Naive B cell (primary cell): ENCODE data around the gene RNF31. TPM values are rescaled to one million over a fixed set of nuclear protein-coding genes. Genes with fewer than 3 reads are reported as not detected.

Source experiments
- ATAC-seq, 2 donors: fragments of 150-1000 bp; cut with Tn5 transposase; 2 replicates each; pipeline ENCODE4 v1.10.0; 2021; ENCODE audit warnings: low read depth in 2 of 2, mild to moderate bottlenecking in 2 of 2, moderate library complexity in 2 of 2
- DNase-seq: peaks from one replicate; pipeline ENCODE4 v3.0.0; 2022
- H3K27ac Mint-ChIP-seq, 6 donors: one replicate each; pipeline ENCODE4 v1.8.0; 2020 to 2022; ENCODE audit warnings: mild to moderate bottlenecking in 6 of 6, mixed read lengths in 6 of 6, moderate library complexity in 5 of 6, inconsistent platforms in 2 of 6
- H3K27me3 Mint-ChIP-seq, 3 donors: one replicate each; pipeline ENCODE4 v1.8.0; 2021 to 2022; ENCODE audit warnings: mixed read lengths in 3 of 3, mild to moderate bottlenecking in 1 of 3
- H3K36me3 Mint-ChIP-seq, 2 donors: one replicate each; pipeline ENCODE4 v1.8.0; 2020 to 2022; ENCODE audit warnings: mixed read lengths in 2 of 2, inconsistent platforms in 1 of 2, mild to moderate bottlenecking in 1 of 2
- H3K4me1 Mint-ChIP-seq, 3 donors: one replicate each; pipeline ENCODE4 v1.8.0; 2020 to 2022; ENCODE audit warnings: mixed read lengths in 3 of 3, inconsistent platforms in 1 of 3, mild to moderate bottlenecking in 1 of 3, moderate library complexity in 1 of 3
- H3K4me3 Mint-ChIP-seq, 8 donors: one replicate each; pipeline ENCODE4 v1.8.0; 2020 to 2022; ENCODE audit warnings: mild to moderate bottlenecking in 8 of 8, mixed read lengths in 8 of 8, moderate library complexity in 8 of 8, inconsistent platforms in 2 of 8
- H3K9me3 Mint-ChIP-seq, 7 donors: one replicate each; pipeline ENCODE4 v1.8.0; 2020 to 2022; ENCODE audit warnings: mixed read lengths in 7 of 7, mild to moderate bottlenecking in 5 of 7, inconsistent platforms in 2 of 7, moderate library complexity in 1 of 7
- polyA plus RNA-seq, 6 donors: library from polyadenylated mRNA; unstranded; fragments of 300-500 nt; fragmentation: Illumina TruSeq; gene quantifications; one replicate each; pipeline ENCODE4 v1.2.3, GENCODE V29; 2021; ENCODE audit warnings: low read depth in 6 of 6

RNF31 gene
- polyA plus RNA-seq, 6 donors from 2014 or later, result 21.0 to 47.2 (median 32.1) TPM

- peaks cover 11 to 12% of the 10 kb centered on the region in 2 donors for H3K36me3 Mint-ChIP-seq
- H3K27ac Mint-ChIP-seq, result peak overlapping the region; percentile 88 to 97 (median 94)
- H3K4me3 Mint-ChIP-seq, result peak overlapping the region in 5 of 8 donors; percentile 15 to 82 (median 49)
- DNase-seq, result peak; percentile 20
- peaks cover 29 to 45% (median 30%) of the 10 kb centered on the region in 3 donors for H3K4me1 Mint-ChIP-seq
- H3K27me3 Mint-ChIP-seq, result no peaks in the 10 kb centered on the region
- no peaks in the 10 kb centered on the region for H3K9me3 Mint-ChIP-seq
- peak; percentile 92 to 93 for ATAC-seq
These were observed 23.6 kb upstream of the RNF31 start for GRCh38 chr14:24123424-24124417.

GRCh38 chr14:24126939-24127338, 20.4 kb upstream of the RNF31 start:
- no peak overlapping the region for H3K27ac Mint-ChIP-seq
- no peak for DNase-seq
- no peak for ATAC-seq
- H3K4me1 Mint-ChIP-seq, result peaks cover 30 to 51% (median 31%) of the 10 kb centered on the region in 3 donors
- no peaks in the 10 kb centered on the region for H3K9me3 Mint-ChIP-seq
- peaks cover 4 to 6% of the 10 kb centered on the region in 2 donors for H3K36me3 Mint-ChIP-seq
- no peak overlapping the region for H3K4me3 Mint-ChIP-seq
- H3K27me3 Mint-ChIP-seq, result no peaks in the 10 kb centered on the region

GRCh38 chr14:24127673-24128072, 19.6 kb upstream of the RNF31 start:
- Mint-ChIP-seq H3K4me3 (peak overlapping the region in 2 of 8 donors; percentile 8 to 36), H3K36me3 (peaks cover 3 to 4% of the 10 kb centered on the region in 2 donors), H3K9me3 (no peaks in the 10 kb centered on the region), H3K27ac (peak overlapping the region in 3 of 6 donors; percentile 52 to 66 (median 57)), H3K27me3 (no peaks in the 10 kb centered on the region), H3K4me1 (peaks cover 31 to 49% (median 34%) of the 10 kb centered on the region in 3 donors)
- ATAC-seq (no peak), DNase-seq (no peak)

- no peaks in the 10 kb centered on the region for H3K9me3 Mint-ChIP-seq
- H3K27ac Mint-ChIP-seq, result no peak overlapping the region
- no peak for ATAC-seq
- no peaks in the 10 kb centered on the region for H3K36me3 Mint-ChIP-seq
- no peaks in the 10 kb centered on the region for H3K27me3 Mint-ChIP-seq
- no peak overlapping the region for H3K4me3 Mint-ChIP-seq
- peaks cover 15 to 35% (median 22%) of the 10 kb centered on the region in 3 donors for H3K4me1 Mint-ChIP-seq
- DNase-seq, result no peak
These were observed 17.8 kb upstream of the RNF31 start for GRCh38 chr14:24129410-24129998.

DNA sequence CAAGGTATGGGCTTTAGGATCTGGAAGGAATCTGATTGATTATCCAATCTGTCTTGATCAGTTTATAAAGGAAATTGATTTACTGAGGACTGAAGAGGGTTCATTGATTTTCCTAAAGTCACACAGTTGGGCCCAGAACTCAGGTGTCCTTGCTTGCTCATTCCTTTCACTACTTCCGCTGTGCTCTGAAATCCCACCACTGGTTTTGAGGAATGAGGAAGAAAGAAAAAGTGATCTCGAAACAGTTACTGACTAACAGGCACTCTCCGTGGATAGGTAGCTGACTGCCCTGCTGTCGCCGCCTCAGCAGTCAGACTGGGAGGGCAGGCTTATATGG, 16.9 kb upstream of the RNF31 start, which contains the start of gene FITM1:
Gene FITM1, plus strand, starts transcription at position 280 of the 337 bp plus-strand sequence. CDS start 905 bp downstream, outside the sequence.
- peak within 1 kb of the TSS in 1 of 6 donors; percentile 78 for H3K27ac Mint-ChIP-seq
- H3K4me1 Mint-ChIP-seq, result peaks cover 20 to 34% (median 26%) of the 10 kb centered on the region in 3 donors
- H3K27me3 Mint-ChIP-seq, result no peaks in the 10 kb centered on the region
- H3K36me3 Mint-ChIP-seq, result no peaks in the 10 kb centered on the region
- DNase-seq (no peak), ATAC-seq (no peak)
- H3K4me3 Mint-ChIP-seq, result peak within 1 kb of the TSS in 1 of 8 donors; percentile 15
- H3K9me3 Mint-ChIP-seq, result no peaks in the 10 kb centered on the region

GRCh38 chr14:24130717-24131548, 16.4 kb upstream of the RNF31 start:
- Mint-ChIP-seq H3K27ac (peak overlapping the region in 1 of 6 donors; percentile 54), H3K4me3 (peak overlapping the region in 1 of 8 donors; percentile 15), H3K4me1 (peaks cover 24 to 36% (median 29%) of the 10 kb centered on the region in 3 donors), H3K36me3 (no peaks in the 10 kb centered on the region), H3K27me3 (no peaks in the 10 kb centered on the region), H3K9me3 (no peaks in the 10 kb centered on the region)
- DNase-seq (no peak), ATAC-seq (no peak)

GRCh38 chr14:24131549-24131966, 15.7 kb upstream of the RNF31 start:
- Mint-ChIP-seq H3K27ac (no peak overlapping the region), H3K9me3 (no peaks in the 10 kb centered on the region), H3K36me3 (no peaks in the 10 kb centered on the region), H3K27me3 (no peaks in the 10 kb centered on the region), H3K4me3 (no peak overlapping the region), H3K4me1 (peaks cover 26 to 36% (median 30%) of the 10 kb centered on the region in 3 donors)
- DNase-seq, result no peak
- ATAC-seq, result no peak

- H3K27me3 Mint-ChIP-seq, result no peaks in the 10 kb centered on the region
- peaks cover 0 to 2% of the 10 kb centered on the region in 2 donors for H3K36me3 Mint-ChIP-seq
- ATAC-seq (no peak), DNase-seq (no peak)
- peak overlapping the region in 1 of 8 donors; percentile 29 for H3K4me3 Mint-ChIP-seq
- H3K27ac Mint-ChIP-seq, result peak overlapping the region in 2 of 6 donors; percentile 53 to 54
- H3K4me1 Mint-ChIP-seq, result peaks cover 32 to 42% (median 37%) of the 10 kb centered on the region in 3 donors
- H3K9me3 Mint-ChIP-seq, result no peaks in the 10 kb centered on the region
These were observed 15.1 kb upstream of the RNF31 start for GRCh38 chr14:24132061-24132685.

DNA sequence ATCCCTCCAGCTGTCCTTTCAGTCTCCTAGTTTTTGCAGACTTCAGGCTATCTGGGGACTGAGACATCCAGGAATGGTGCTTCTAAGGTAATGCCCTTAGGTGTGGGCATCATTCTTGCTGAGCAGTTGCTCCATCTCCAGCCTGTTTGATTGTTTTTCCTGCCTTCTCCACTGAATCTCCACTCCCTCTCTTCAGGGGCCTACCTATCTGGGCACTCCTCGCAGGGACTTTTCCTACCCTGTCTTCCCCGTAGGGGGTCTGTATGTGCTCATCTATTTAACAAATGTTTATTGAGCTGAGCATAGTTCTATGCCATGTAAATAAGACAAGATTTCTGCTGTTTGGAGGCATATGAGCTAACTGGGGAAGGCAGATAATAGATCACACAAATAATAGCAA, 14.3 kb upstream of the RNF31 start:
- H3K27ac Mint-ChIP-seq, result peak overlapping the region in 3 of 6 donors; percentile 9 to 54 (median 53)
- H3K27me3 Mint-ChIP-seq, result no peaks in the 10 kb centered on the region
- H3K36me3 Mint-ChIP-seq, result peaks cover 0 to 4% of the 10 kb centered on the region in 2 donors
- H3K4me1 Mint-ChIP-seq, result peaks cover 31 to 40% (median 32%) of the 10 kb centered on the region in 3 donors
- ATAC-seq (no peak), DNase-seq (no peak)
- no peak overlapping the region for H3K4me3 Mint-ChIP-seq
- H3K9me3 Mint-ChIP-seq, result no peaks in the 10 kb centered on the region

- Mint-ChIP-seq H3K36me3 (peaks cover 0 to 4% of the 10 kb centered on the region in 2 donors), H3K27me3 (no peaks in the 10 kb centered on the region), H3K27ac (no peak overlapping the region), H3K4me1 (peaks cover 30 to 45% (median 34%) of the 10 kb centered on the region in 3 donors), H3K9me3 (no peaks in the 10 kb centered on the region), H3K4me3 (no peak overlapping the region)
- ATAC-seq, result no peak
- DNase-seq, result no peak
These were observed 13.6 kb upstream of the RNF31 start for GRCh38 chr14:24133735-24134134.

- Mint-ChIP-seq H3K27me3 (no peaks in the 10 kb centered on the region), H3K36me3 (peaks cover 0 to 9% of the 10 kb centered on the region in 2 donors), H3K4me1 (peaks cover 42 to 59% (median 47%) of the 10 kb centered on the region in 3 donors), H3K4me3 (peak overlapping the region; percentile 87 to 99 (median 94)), H3K27ac (peak overlapping the region; percentile 93 to 98 (median 96)), H3K9me3 (no peaks in the 10 kb centered on the region)
- ATAC-seq, result no peak
- DNase-seq, result no peak
These were observed 11.8 kb upstream of the RNF31 start for GRCh38 chr14:24135584-24135833.

- peak; percentile 92 for DNase-seq
- H3K4me1 Mint-ChIP-seq, result peaks cover 47 to 60% (median 52%) of the 10 kb centered on the region in 3 donors
These were observed 11.2 kb upstream of the RNF31 start, which contains the start of gene PSME1 for GRCh38 chr14:24135834-24136683. PSME1 (plus strand) TSS chr14:24136194; CDS start chr14:24136263, 69 bp downstream.

More at GRCh38 chr14:24135834-24136683, 11.2 kb upstream of the RNF31 start, which contains the start of gene PSME1:
- Mint-ChIP-seq H3K36me3 (peaks cover 0 to 9% of the 10 kb centered on the region in 2 donors), H3K27me3 (no peaks in the 10 kb centered on the region), H3K9me3 (no peaks in the 10 kb centered on the region), H3K4me3 (peak within 1 kb of the TSS; percentile 87 to 99 (median 94)), H3K27ac (peak within 1 kb of the TSS; percentile 96 to 98 (median 98))
- peak; percentile 84 to 89 for ATAC-seq
